Loucy (cell line): Measurements from ENCODE around the gene THOC6.

Experiments
- CTCF ChIP-seq: fragments of 200-600 bp; sonication (generic); conservative IDR thresholded peaks from 2 replicates; pipeline ENCODE4 v1.5.1; 2014; ENCODE audit warnings: mild to moderate bottlenecking, antibody characterized with exemption, low read length
- EZH2phosphoT487 ChIP-seq: fragments of 200-600 bp; IDR thresholded peaks from 2 replicates; pipeline ENCODE4 v1.6.1; 2018; ENCODE audit warnings: antibody characterized with exemption, mild to moderate bottlenecking, moderate library complexity, borderline replicate concordance

- TF ChIP-seq CTCF (no peak), EZH2phosphoT487 (no peak)
Measured at GRCh38 chr16:3060339-3061127, 36.7 kb downstream of the THOC6 start.
